ENCODE data around the gene SCAMP5.

DNA sequence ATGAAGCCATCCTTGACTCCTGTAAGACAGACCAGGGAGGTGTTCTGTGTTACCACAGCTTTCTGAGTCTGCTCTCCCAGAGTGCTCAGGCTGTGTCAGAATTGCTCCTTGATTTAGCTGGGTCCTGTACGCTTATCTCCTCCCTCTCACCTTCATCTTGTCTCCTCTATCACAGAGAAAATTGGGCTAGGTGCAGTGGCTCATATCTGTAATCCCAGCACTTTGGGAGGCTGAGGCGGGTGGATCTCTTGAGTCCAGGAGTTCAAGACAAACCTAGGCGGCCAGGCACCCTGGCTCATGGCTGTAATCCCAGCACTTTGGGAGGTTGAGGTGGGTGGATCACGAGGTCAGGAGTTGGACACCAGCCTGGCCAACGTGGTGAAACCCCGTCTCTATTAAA, 5.9 kb downstream of the SCAMP5 start:
- TF ChIP-seq CTCF (IDR thresholded peaks at IDR 0.05) = no peak
- TF ChIP-seq POLR2A (IDR thresholded peaks at IDR 0.05) = no peak
- TF ChIP-seq POLR2AphosphoS5 (IDR thresholded peaks at IDR 0.05) = no peak
